HG02981 (cell line): Measurements from ENCODE around the gene SULT1A2.
"Not testable (repeated sequence)": the region's sequence is repeated elsewhere in the genome, so short reads cannot be mapped to it uniquely, and the experiment has no call there.

Source experiments
- ATAC-seq: cut with Tn5 transposase; IDR thresholded peaks from one replicate; pipeline ENCODE4 v1.9.1; 2021; ENCODE audit warnings: mild to moderate bottlenecking, moderate library complexity; ENCODE audit not compliant: unreplicated experiment

The SULT1A2 gene

GRCh38 chr16:28592511-28592910, 4.3 kb downstream of the SULT1A2 start:
- ATAC-seq, result no peak

- no peak for ATAC-seq
Observed at GRCh38 chr16:28591355-28591754, 5.5 kb downstream of the SULT1A2 start.

GRCh38 chr16:28590384-28591340, 6.2 kb downstream of the SULT1A2 start:
- ATAC-seq, result no peak

- no peak for ATAC-seq
Observed at GRCh38 chr16:28589930-28590329, 6.9 kb downstream of the SULT1A2 start.

- ATAC-seq, result no peak
Observed at GRCh38 chr16:28589069-28589468, 7.8 kb downstream of the SULT1A2 start.

GRCh38 chr16:28587386-28587785, 9.5 kb downstream of the SULT1A2 start:
- ATAC-seq, result no peak

GRCh38 chr16:28586466-28586865, 10.4 kb downstream of the SULT1A2 start:
- ATAC-seq, result no peak

GRCh38 chr16:28585674-28586073, 11.2 kb downstream of the SULT1A2 start:
- no peak for ATAC-seq

- no peak for ATAC-seq
Observed at GRCh38 chr16:28580726-28581315, 16.0 kb downstream of the SULT1A2 start.

GRCh38 chr16:28575446-28576109, 21.3 kb downstream of the SULT1A2 start:
- no peak for ATAC-seq

GRCh38 chr16:28574925-28575324, 21.9 kb downstream of the SULT1A2 start:
- ATAC-seq, result no peak

- no peak for ATAC-seq
Observed at GRCh38 chr16:28573738-28574718, 22.8 kb downstream of the SULT1A2 start.

- ATAC-seq, result no peak
Observed at GRCh38 chr16:28572696-28573510, 23.9 kb downstream of the SULT1A2 start.

- no peak for ATAC-seq
Observed at GRCh38 chr16:28569968-28570752, 26.7 kb downstream of the SULT1A2 start.

GRCh38 chr16:28569021-28569420, 27.8 kb downstream of the SULT1A2 start:
- no peak for ATAC-seq

- ATAC-seq, result no peak
Observed at GRCh38 chr16:28567292-28567691, 29.6 kb downstream of the SULT1A2 start.

GRCh38 chr16:28566233-28566925, 30.5 kb downstream of the SULT1A2 start:
- ATAC-seq, result not testable (repeated sequence)

- ATAC-seq, result no peak
Observed at GRCh38 chr16:28563218-28563617, 33.6 kb downstream of the SULT1A2 start.
